Gastroesophageal sphincter (tissue), 4 donors: ENCODE measurements around the gene PPP4R4. TPM values are rescaled to one million over a fixed set of nuclear protein-coding genes. Genes with fewer than 3 reads are reported as not detected.

ENCODE experiments used
- ATAC-seq: fragments of 150-250 bp; one replicate; pipeline ENCODE4 v1.9.1; 2016; ENCODE audit warnings: mild to moderate bottlenecking, moderate library complexity
- H3K27ac ChIP-seq, 4 donors: fragments of 200-600 bp; sonication (generic) in 3 of 4; 1 replicate in 3 of 4; 2 replicates in 1 of 4; pipeline ENCODE4 v1.5.1; 2016 to 2019
- H3K27me3 ChIP-seq: fragments of 200-600 bp; sonication (generic); one replicate; pipeline ENCODE4 v1.5.1; 2019
- H3K36me3 ChIP-seq, 2 donors: fragments of 200-600 bp; sonication (generic); one replicate each; pipeline ENCODE4 v1.5.1; 2019; ENCODE audit warnings: control low read depth in 1 of 2
- H3K4me1 ChIP-seq, 3 donors: fragments of 200-600 bp; sonication (generic); 1 replicate in 2 of 3; 2 replicates in 1 of 3; pipeline ENCODE4 v1.5.1; 2016 to 2019; ENCODE audit warnings: control low read depth in 2 of 3
- H3K4me3 ChIP-seq, 2 donors: fragments of 200-600 bp; sonication (generic); one replicate each; pipeline ENCODE4 v1.5.1; 2019; ENCODE audit warnings: mild to moderate bottlenecking in 1 of 2, moderate library complexity in 1 of 2
- H3K9me3 ChIP-seq, 3 donors: fragments of 200-600 bp; sonication (generic); one replicate each; pipeline ENCODE4 v1.5.1; 2017 to 2019; ENCODE audit warnings: control low read depth in 2 of 3
- EP300 ChIP-seq: sonication (generic); formaldehyde crosslinking; IDR thresholded peaks from one replicate; pipeline ENCODE4 v1.6.1; 2017; ENCODE audit warnings: antibody characterized with exemption, mild to moderate bottlenecking
- POLR2A ChIP-seq, 2 donors: fragments of 450-650 bp; IDR thresholded peaks; one replicate each; pipeline ENCODE4 v1.6.1; 2017; ENCODE audit warnings: antibody characterized with exemption in 2 of 2, mild to moderate bottlenecking in 2 of 2, moderate library complexity in 1 of 2
- POLR2AphosphoS5 ChIP-seq: sonication (generic); formaldehyde crosslinking; IDR thresholded peaks from one replicate; pipeline ENCODE4 v1.6.1; 2017; ENCODE audit warnings: antibody characterized with exemption
- WGBS, 2 donors: methylation state at CpG; one replicate each; pipeline ENCODE4 v1.1.5; 2018; ENCODE audit warnings: low coverage in 1 of 2; 5-methylcytosine and 5-hydroxymethylcytosine counted together
- total RNA-seq, 4 donors: library from RNA; depleted of rRNA; stranded (reverse); fragments of >200 nt; gene quantifications; one replicate each; pipeline ENCODE4 v1.1.0, GENCODE V29; 2016
- TF ChIP-seq, protein P1 (sequence below), 4 experiments: fragments of 200-600 bp in 2 of 4; fragments of 450-650 bp in 2 of 4; sonication (generic) in 1 of 4; IDR thresholded peaks; one replicate each; pipeline ENCODE4 v1.5.1; 2017 to 2019; ENCODE audit warnings: antibody characterized with exemption in 4 of 4, mild to moderate bottlenecking in 2 of 4, moderate library complexity in 2 of 4

Gene PPP4R4
- total RNA-seq, 4 donors from 2014 or later, result 0.12 to 6.5 (median 1.4) TPM

DNA sequence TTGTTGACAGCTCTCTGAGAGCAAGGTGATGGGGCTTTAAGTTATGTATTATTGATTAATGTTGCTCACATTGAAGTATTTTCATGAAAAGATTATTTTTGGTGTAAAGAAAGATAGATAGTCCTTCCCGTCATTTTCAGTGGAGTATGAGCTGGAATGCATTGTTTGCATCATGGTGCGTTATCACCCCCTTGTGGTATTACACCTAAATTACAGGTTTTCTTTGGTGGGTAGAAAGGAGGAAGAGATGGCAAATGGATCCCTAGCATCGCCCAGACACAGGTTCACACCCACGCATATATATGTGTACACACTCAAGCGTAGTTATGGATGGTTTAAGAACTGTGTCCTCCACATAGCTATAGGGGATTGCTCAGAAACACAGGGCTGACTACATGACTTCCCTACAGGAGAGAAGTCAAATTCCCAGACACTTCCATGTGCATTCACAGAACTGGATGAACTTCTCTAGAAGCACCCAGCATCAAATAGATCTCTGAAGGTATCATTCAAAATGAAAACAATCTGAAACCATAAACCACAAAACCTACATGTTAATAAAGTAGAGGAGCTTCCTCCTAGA lies 133.4 kb downstream of the PPP4R4 start:
- Histone ChIP-seq H3K9me3 (peaks cover 0 to 15% (median 0%) of the 10 kb centered on the region in 3 donors), H3K4me1 (no peaks in the 10 kb centered on the region), H3K27ac (no peak overlapping the region), H3K4me3 (no peak overlapping the region), H3K27me3 (peaks cover 6% of the 10 kb centered on the region), H3K36me3 (no peaks in the 10 kb centered on the region)
- ATAC-seq, result no peak
- no peak for TF ChIP-seq POLR2A (IDR thresholded peaks at IDR 0.05)
- no peak for TF ChIP-seq EP300
- TF ChIP-seq, protein P1, sequence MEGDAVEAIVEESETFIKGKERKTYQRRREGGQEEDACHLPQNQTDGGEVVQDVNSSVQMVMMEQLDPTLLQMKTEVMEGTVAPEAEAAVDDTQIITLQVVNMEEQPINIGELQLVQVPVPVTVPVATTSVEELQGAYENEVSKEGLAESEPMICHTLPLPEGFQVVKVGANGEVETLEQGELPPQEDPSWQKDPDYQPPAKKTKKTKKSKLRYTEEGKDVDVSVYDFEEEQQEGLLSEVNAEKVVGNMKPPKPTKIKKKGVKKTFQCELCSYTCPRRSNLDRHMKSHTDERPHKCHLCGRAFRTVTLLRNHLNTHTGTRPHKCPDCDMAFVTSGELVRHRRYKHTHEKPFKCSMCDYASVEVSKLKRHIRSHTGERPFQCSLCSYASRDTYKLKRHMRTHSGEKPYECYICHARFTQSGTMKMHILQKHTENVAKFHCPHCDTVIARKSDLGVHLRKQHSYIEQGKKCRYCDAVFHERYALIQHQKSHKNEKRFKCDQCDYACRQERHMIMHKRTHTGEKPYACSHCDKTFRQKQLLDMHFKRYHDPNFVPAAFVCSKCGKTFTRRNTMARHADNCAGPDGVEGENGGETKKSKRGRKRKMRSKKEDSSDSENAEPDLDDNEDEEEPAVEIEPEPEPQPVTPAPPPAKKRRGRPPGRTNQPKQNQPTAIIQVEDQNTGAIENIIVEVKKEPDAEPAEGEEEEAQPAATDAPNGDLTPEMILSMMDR (IDR thresholded peaks at IDR 0.05), result no peak
- TF ChIP-seq POLR2AphosphoS5, result no peak
- WGBS, 2 donors, result 0 to 14% methylated on average over 1 to 4 of the region's 5 CpGs

DNA sequence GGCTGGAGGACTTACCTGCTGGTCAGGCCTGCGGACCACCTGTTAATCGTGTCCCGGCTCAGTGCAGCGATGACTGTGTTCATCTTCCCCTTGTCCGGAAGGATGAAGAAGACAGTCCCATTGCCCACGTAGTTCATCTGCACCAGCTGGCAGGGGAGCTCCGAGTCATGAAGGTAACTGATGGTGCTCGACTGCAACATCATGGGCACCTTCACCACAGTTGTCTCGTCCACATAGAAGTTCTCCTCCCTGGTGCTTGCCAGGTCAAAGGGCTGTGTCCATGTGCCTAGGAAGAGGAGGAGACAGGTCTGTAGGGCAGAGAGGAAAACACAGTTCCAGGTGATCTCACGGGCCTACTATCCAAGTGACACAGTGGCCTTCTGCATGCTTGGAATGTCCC lies 135.6 kb downstream of the PPP4R4 start:
- Histone ChIP-seq H3K27me3 (peaks cover 6% of the 10 kb centered on the region), H3K4me3 (no peak overlapping the region), H3K9me3 (peaks cover 0 to 15% (median 0%) of the 10 kb centered on the region in 3 donors), H3K36me3 (no peaks in the 10 kb centered on the region), H3K4me1 (no peaks in the 10 kb centered on the region), H3K27ac (no peak overlapping the region)
- TF ChIP-seq, protein P1 (IDR thresholded peaks at IDR 0.05), result no peak
- TF ChIP-seq EP300 (no peak), POLR2AphosphoS5 (no peak), POLR2A (IDR thresholded peaks at IDR 0.05) (no peak)
- WGBS, 2 donors, result 50 to 77% methylated on average over 2 to 3 of the region's 10 CpGs
- ATAC-seq, result no peak

DNA sequence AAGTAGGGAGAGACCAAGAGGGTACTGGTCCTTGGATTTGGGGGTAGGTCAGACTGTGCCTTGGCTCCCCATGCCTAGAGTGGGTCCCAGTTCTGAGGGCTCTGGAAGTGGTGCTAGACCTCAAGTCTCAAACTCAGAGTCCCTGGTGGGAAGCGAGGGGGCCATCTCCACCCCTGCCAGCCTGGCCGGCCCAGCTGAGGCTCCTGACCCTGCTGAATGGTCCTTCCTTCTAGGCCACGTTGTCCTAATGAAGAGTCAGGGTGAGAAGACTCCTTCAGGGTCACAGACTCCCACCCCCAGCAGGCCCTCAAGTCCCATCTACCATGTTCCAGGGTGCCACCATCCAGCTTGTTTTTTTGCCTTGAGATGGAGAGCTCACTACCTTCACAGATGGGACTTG lies 136.1 kb downstream of the PPP4R4 start:
- TF ChIP-seq POLR2AphosphoS5 (no peak), EP300 (no peak), POLR2A (IDR thresholded peaks at IDR 0.05) (no peak)
- TF ChIP-seq, protein P1 (IDR thresholded peaks at IDR 0.05), result no peak
- Histone ChIP-seq H3K27me3 (peaks cover 6% of the 10 kb centered on the region), H3K27ac (no peak overlapping the region), H3K9me3 (peaks cover 0 to 15% (median 0%) of the 10 kb centered on the region in 3 donors), H3K4me1 (no peaks in the 10 kb centered on the region), H3K4me3 (no peak overlapping the region), H3K36me3 (no peaks in the 10 kb centered on the region)
- no CpG with 5 or more reads among the region's 3 CpGs for WGBS, 2 donors
- no peak for ATAC-seq

DNA sequence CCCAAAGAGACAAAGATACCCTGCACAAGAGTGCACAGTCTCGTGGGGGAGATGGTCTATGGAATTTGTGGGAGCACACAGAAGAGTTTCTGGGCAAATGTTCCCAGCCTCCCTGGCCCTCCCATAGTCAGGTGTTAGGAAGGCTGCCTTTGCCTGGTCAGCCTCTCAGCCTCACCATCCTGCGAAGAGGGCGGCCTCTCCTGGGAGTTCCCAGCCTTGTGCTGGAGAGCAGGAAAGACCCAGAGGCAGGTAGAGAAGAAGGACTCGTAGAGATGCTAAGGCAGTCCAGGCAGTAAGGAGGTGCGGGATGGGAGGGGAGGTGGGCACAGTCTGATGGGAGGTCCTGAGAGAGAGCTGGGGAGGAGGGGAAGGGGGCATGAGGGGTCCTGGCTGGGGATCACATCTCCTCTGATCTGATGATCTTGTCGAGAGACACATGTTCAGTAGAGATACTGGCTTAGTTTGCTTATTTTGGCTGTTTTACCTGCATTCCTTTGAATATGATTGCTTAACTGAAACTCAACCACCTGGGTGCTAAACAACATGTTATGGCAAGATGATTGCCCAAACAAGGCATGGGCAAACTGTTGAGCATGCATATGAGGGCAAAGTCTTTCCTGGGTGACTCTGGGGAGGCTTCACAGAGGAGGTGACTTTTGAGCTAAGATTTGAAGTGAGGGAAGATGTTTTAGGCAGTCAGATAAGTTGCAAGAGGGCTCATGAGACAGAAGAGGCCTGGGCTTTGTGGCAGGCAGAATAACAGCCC lies 138.5 kb downstream of the PPP4R4 start:
- Histone ChIP-seq H3K36me3 (no peaks in the 10 kb centered on the region), H3K4me1 (no peaks in the 10 kb centered on the region), H3K27me3 (peaks cover 6% of the 10 kb centered on the region), H3K4me3 (no peak overlapping the region), H3K27ac (no peak overlapping the region), H3K9me3 (peaks cover 0 to 12% (median 0%) of the 10 kb centered on the region in 3 donors)
- ATAC-seq, result no peak
- no peak for TF ChIP-seq EP300
- no peak for TF ChIP-seq POLR2A (IDR thresholded peaks at IDR 0.05)
- WGBS, 2 donors, result 20 to 60% methylated on average over 1 of the region's 6 CpGs

DNA sequence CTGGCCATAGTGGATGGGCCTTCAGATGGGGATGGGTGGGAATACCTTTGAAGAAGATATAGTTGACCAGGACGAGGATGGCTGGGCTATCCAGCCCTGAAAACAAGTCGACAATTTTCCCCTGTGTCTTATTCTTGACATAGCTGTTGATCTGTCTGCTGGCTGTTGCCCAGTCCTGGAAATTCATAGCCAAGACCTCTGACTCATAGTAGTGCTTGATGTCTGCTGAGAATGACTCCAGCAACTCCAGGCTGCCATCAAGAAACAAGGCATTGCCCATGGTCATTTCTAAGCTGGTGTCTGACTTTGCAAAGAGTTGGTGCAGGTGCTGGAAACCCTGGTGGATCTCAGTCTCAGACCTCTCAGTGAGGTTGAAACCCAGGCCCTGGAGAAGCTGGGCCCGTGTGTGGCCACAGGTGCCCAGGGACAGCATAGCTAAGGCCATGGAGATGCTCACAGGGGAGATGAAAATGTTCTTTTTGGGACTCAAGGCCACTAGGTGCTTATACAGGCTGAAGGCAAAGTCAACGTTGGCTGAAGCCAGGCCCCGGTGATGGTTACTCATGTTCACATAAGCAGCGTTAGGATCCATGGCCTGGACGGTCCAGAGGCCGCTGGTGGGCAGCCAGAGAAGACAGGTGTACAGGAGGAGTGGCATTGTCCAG lies 140.0 kb downstream of the PPP4R4 start:
- WGBS, 2 donors, result 82 to 85% methylated on average over 7 of the region's 8 CpGs
- Histone ChIP-seq H3K4me1 (no peaks in the 10 kb centered on the region), H3K9me3 (peaks cover 0 to 14% (median 0%) of the 10 kb centered on the region in 3 donors), H3K36me3 (no peaks in the 10 kb centered on the region), H3K27ac (no peak overlapping the region), H3K4me3 (no peak overlapping the region), H3K27me3 (no peaks in the 10 kb centered on the region)
- ATAC-seq, result peak; percentile 58
- TF ChIP-seq POLR2A (IDR thresholded peaks at IDR 0.05) (no peak), POLR2AphosphoS5 (no peak), EP300 (no peak)
- TF ChIP-seq, protein P1 (IDR thresholded peaks at IDR 0.05), result no peak
